Endodermal cell (in vitro differentiated cells): ENCODE data around the gene DHRS11. TPM values are rescaled to one million over a fixed set of nuclear protein-coding genes. Genes with fewer than 3 reads are reported as not detected.

ENCODE experiments used
- DNase-seq: peaks from one replicate; pipeline ENCODE4 v3.0.0-alpha.2; 2017
- H3K27ac ChIP-seq: 2 replicates; pipeline ENCODE4 v1.5.1; 2013; ENCODE audit warnings: mild to moderate bottlenecking, low read depth, low read length, moderate library complexity
- H3K27me3 ChIP-seq: 2 replicates; pipeline ENCODE4 v1.6.1; 2013; ENCODE audit warnings: mild to moderate bottlenecking, low read length, moderate library complexity; ENCODE audit not compliant: insufficient read depth, control insufficient read depth, poor library complexity, severe bottlenecking
- H3K36me3 ChIP-seq: 2 replicates; pipeline ENCODE4 v1.7.0; 2013; ENCODE audit warnings: mild to moderate bottlenecking, low read length, moderate library complexity; ENCODE audit not compliant: control insufficient read depth, insufficient read depth
- H3K4me1 ChIP-seq: one replicate; pipeline ENCODE4 v1.7.0; 2013; ENCODE audit warnings: low read length; ENCODE audit not compliant: control insufficient read depth, insufficient read depth
- H3K4me3 ChIP-seq: 2 replicates; pipeline ENCODE4 v1.5.1; 2013; ENCODE audit warnings: mild to moderate bottlenecking, low read length, moderate library complexity
- H3K9ac ChIP-seq: 2 replicates; pipeline ENCODE4 v1.6.1; 2013; ENCODE audit warnings: mild to moderate bottlenecking, low read length, moderate library complexity; ENCODE audit not compliant: poor library complexity, severe bottlenecking; ENCODE audit errors: extremely low read depth
- H3K9me3 ChIP-seq: 2 replicates; pipeline ENCODE4 v1.6.1; 2013; ENCODE audit warnings: mild to moderate bottlenecking, low read length, moderate library complexity; ENCODE audit not compliant: control insufficient read depth
- H3K27ac Mint-ChIP-seq: 2 replicates; pipeline ENCODE4 v1.8.0; 2020; ENCODE audit warnings: mixed read lengths
- H3K27me3 Mint-ChIP-seq: 2 replicates; pipeline ENCODE4 v1.8.0; 2021; ENCODE audit warnings: mild to moderate bottlenecking, mixed read lengths; ENCODE audit not compliant: insufficient read depth
- H3K36me3 Mint-ChIP-seq: 2 replicates; pipeline ENCODE4 v1.8.0; 2020; ENCODE audit warnings: low read depth, mixed read lengths
- H3K4me1 Mint-ChIP-seq: 2 replicates; pipeline ENCODE4 v1.8.0; 2020; ENCODE audit warnings: mixed read lengths
- H3K4me3 Mint-ChIP-seq: 2 replicates; pipeline ENCODE4 v1.8.0; 2020; ENCODE audit warnings: mild to moderate bottlenecking, moderate library complexity, mixed read lengths
- H3K9me3 Mint-ChIP-seq: 2 replicates; pipeline ENCODE4 v1.8.0; 2020; ENCODE audit warnings: mild to moderate bottlenecking, mixed read lengths
- WGBS, 2 experiments: methylation state at CpG; one replicate each; pipeline versions ENCODE4 v1.1.5 to v1.1.7; 2013; ENCODE audit warnings: missing lambda C conversion rate in 2 of 2, mixed read lengths in 1 of 2; ENCODE audit not compliant: insufficient coverage in 1 of 2, insufficient read length in 1 of 2; 5-methylcytosine and 5-hydroxymethylcytosine counted together
- long read RNA-seq, 4 experiments: library from polyadenylated mRNA in 2 of 4; library from RNA in 1 of 4; library from capped mRNA in 1 of 4; stranded (forward) in 3 of 4; unstranded in 1 of 4; transcript quantifications; one replicate each; pipeline ENCODE4 v2.0.0, GENCODE V29; 2020 to 2021; ENCODE audit warnings: inconsistent platforms in 1 of 4
- polyA plus RNA-seq, 2 experiments: library from polyadenylated mRNA; stranded (reverse); fragments of 50-300 nt; gene quantifications; one replicate each; pipeline ENCODE4 v1.2.3, GENCODE V29; 2013
- total RNA-seq, 2 donors: library from RNA; stranded (reverse); fragmentation: NEBNext Ultra II Directional in 1 of 2; extraction: Animal tissue kit (Norgen Biotek cat#: 25700) in 1 of 2; gene quantifications; 2 replicates in 1 of 2; 3 replicates in 1 of 2; pipeline ENCODE4 v1.2.1, GENCODE V29; 2021
- TF ChIP-seq, protein P1 (sequence below): fragments of 200-600 bp; sonication (generic); conservative IDR thresholded peaks from 2 replicates; pipeline ENCODE4 v1.5.0; 2021; ENCODE audit warnings: antibody characterized with exemption, mild to moderate bottlenecking

The DHRS11 gene, protein sequence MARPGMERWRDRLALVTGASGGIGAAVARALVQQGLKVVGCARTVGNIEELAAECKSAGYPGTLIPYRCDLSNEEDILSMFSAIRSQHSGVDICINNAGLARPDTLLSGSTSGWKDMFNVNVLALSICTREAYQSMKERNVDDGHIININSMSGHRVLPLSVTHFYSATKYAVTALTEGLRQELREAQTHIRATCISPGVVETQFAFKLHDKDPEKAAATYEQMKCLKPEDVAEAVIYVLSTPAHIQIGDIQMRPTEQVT
- 10 to 100 TPM; 25.5 to 28.5 TPM for total RNA-seq
- polyA plus RNA-seq (2013, experiment 1 of 2), result 20.2 TPM
- polyA plus RNA-seq (2013, experiment 2 of 2), result 19.2 TPM
- long read RNA-seq, experiment 1, transcript DHRS11-215 (7 exons, 1,598 nt), result major isoform, 5 of 7 reads
- long read RNA-seq, experiment 1, partial matches to known transcripts, result 0 of 7 reads
- long read RNA-seq, experiment 1, other reads (novel, unspliced or antisense), result 1 of 7 reads
- long read RNA-seq, experiment 2, full-length matches to known transcripts, result 30 of 45 reads
- long read RNA-seq, experiment 2, partial matches to known transcripts, result 3 of 45 reads
- long read RNA-seq, experiment 2, other reads (novel, unspliced or antisense), result 12 of 45 reads
- long read RNA-seq, experiment 3, full-length matches to known transcripts, result 1 of 2 reads
- long read RNA-seq, experiment 3, partial matches to known transcripts, result 1 of 2 reads
- long read RNA-seq, experiment 3, other reads (novel, unspliced or antisense), result 0 of 2 reads
- long read RNA-seq, experiment 4, result 0 reads

DNA sequence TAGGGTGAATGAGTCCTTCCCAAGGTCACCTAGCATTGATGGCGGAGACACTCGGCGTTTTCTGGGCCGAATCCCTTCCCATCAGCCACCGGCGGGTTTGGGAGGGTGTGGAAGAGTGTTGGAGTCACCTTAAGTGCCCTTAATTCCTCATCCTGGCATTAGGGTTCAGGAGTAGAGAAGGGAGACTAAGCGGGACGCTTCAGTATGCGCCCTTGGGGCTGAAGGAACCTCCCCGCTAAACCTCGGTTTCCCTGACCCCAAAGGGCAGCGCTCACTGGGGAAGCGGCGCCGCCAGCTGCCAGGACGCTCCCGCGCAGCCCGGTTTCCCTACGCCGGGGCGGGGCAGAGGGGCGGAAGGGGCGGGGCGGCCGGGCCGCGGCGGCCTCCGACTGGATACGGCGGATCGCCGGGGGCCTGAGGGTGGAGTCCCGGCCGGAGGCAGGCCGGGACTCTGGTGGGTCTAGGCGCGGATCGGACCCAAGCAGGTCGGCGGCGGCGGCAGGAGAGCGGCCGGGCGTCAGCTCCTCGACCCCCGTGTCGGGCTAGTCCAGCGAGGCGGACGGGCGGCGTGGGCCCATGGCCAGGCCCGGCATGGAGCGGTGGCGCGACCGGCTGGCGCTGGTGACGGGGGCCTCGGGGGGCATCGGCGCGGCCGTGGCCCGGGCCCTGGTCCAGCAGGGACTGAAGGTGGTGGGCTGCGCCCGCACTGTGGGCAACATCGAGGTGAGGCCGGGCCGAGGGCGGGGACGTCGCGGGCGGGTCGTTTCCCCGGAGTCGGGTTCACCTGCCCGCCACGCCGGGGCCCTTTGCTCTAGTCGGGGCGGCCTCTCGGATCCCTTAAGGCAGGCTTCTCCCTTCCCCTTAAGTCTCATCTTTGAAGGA lies at the start of gene DHRS11:
TSS of gene DHRS11 (plus strand) at position 446 of the 882 bp plus-strand sequence. CDS start at position 577, 131 bp downstream.
- Mint-ChIP-seq H3K4me3 (peak within 1 kb of the TSS; percentile 74), H3K27ac (peak within 1 kb of the TSS; percentile 89), H3K36me3 (peaks cover 31% of the 10 kb centered on the region), H3K27me3 (no peaks in the 10 kb centered on the region), H3K4me1 (peaks cover 20% of the 10 kb centered on the region), H3K9me3 (no peaks in the 10 kb centered on the region)
- TF ChIP-seq, protein P1, sequence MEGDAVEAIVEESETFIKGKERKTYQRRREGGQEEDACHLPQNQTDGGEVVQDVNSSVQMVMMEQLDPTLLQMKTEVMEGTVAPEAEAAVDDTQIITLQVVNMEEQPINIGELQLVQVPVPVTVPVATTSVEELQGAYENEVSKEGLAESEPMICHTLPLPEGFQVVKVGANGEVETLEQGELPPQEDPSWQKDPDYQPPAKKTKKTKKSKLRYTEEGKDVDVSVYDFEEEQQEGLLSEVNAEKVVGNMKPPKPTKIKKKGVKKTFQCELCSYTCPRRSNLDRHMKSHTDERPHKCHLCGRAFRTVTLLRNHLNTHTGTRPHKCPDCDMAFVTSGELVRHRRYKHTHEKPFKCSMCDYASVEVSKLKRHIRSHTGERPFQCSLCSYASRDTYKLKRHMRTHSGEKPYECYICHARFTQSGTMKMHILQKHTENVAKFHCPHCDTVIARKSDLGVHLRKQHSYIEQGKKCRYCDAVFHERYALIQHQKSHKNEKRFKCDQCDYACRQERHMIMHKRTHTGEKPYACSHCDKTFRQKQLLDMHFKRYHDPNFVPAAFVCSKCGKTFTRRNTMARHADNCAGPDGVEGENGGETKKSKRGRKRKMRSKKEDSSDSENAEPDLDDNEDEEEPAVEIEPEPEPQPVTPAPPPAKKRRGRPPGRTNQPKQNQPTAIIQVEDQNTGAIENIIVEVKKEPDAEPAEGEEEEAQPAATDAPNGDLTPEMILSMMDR, result no peak
- H3K9ac ChIP-seq, result peak within 1 kb of the TSS; percentile 59
- peaks cover 64% of the 10 kb centered on the region for H3K36me3 ChIP-seq
- H3K4me1 ChIP-seq, result peaks cover 13% of the 10 kb centered on the region
- WGBS, 2 experiments, result 4 to 5% methylated on average over 25 to 87 of the region's 87 CpGs
- no peaks in the 10 kb centered on the region for H3K9me3 ChIP-seq
- no peaks in the 10 kb centered on the region for H3K27me3 ChIP-seq
- peak within 1 kb of the TSS; percentile 53 for H3K27ac ChIP-seq
- H3K4me3 ChIP-seq, result peak within 1 kb of the TSS; percentile 88
- DNase-seq, result peak; percentile 98

DNA sequence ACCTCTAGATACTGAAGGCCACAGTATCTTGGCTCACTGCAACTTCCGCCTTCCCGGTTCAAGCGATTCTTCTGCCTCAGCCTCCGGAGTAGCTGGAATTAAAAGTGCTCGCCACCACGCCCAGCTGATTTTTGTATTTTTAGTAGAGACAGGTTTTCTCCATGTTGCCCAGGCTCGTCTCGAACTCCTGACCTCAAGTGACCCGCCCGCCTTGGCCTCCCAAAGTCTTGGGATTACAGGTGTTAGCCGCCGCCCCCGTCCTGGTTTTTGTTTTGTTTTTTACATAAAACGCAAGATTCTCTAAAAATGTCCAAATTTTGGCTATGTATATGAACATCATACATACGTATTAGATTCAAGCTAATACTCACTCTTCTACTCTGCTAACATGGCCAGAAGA lies 48.9 kb upstream of the DHRS11 start:
- DNase-seq, result no peak
- Histone ChIP-seq H3K27ac (no peak overlapping the region), H3K4me3 (peak overlapping the region; percentile 95), H3K4me1 (no peaks in the 10 kb centered on the region), H3K9ac (no peak overlapping the region), H3K27me3 (no peaks in the 10 kb centered on the region), H3K36me3 (peaks cover 27% of the 10 kb centered on the region), H3K9me3 (no peaks in the 10 kb centered on the region)
- H3K27ac Mint-ChIP-seq, result no peak overlapping the region
- TF ChIP-seq, protein P1, result no peak
- 92 to 96% methylated on average over 13 to 15 of the region's 15 CpGs for WGBS, 2 experiments
- no peaks in the 10 kb centered on the region for H3K9me3 Mint-ChIP-seq
- no peaks in the 10 kb centered on the region for H3K27me3 Mint-ChIP-seq
- peaks cover 13% of the 10 kb centered on the region for H3K4me1 Mint-ChIP-seq
- no peak overlapping the region for H3K4me3 Mint-ChIP-seq
- peaks cover 11% of the 10 kb centered on the region for H3K36me3 Mint-ChIP-seq

DNA sequence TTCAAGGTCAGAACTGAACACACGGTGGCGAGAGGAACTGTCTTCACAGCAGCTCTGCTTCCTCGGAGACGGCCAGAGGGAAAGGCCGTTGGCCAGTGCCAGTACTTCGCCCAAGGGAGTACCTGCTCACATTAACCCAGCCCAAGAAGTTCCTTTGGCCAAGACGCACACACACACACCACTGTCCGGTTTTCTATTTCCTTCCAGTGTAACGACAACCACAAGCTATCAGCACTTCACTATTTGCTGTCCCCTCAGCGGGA lies 47.7 kb upstream of the DHRS11 start:
- TF ChIP-seq, protein P1, result peak; percentile 31
- WGBS, 2 experiments, result 5 to 10% methylated on average over 4 to 10 of the region's 10 CpGs
- peak; percentile 86 for DNase-seq
- no peaks in the 10 kb centered on the region for H3K27me3 ChIP-seq
- peak overlapping the region; percentile 89 for H3K27ac ChIP-seq
- H3K27me3 Mint-ChIP-seq, result no peaks in the 10 kb centered on the region
- H3K4me3 Mint-ChIP-seq, result peak overlapping the region; percentile 93
- H3K9me3 ChIP-seq, result no peaks in the 10 kb centered on the region
- H3K36me3 ChIP-seq, result peaks cover 21% of the 10 kb centered on the region
- H3K9me3 Mint-ChIP-seq, result no peaks in the 10 kb centered on the region
- H3K4me1 ChIP-seq, result no peaks in the 10 kb centered on the region
- peak overlapping the region; percentile 95 for H3K9ac ChIP-seq
- H3K36me3 Mint-ChIP-seq, result peaks cover 9% of the 10 kb centered on the region
- H3K27ac Mint-ChIP-seq, result peak overlapping the region; percentile 99
- H3K4me1 Mint-ChIP-seq, result peaks cover 16% of the 10 kb centered on the region
- peak overlapping the region; percentile 95 for H3K4me3 ChIP-seq
